GM18909 (cell line): ENCODE measurements around the gene REXO1.
"Not testable (repeated sequence)": the region's sequence is repeated elsewhere in the genome, so short reads cannot be mapped to it uniquely, and the experiment has no call there.

Experiments
- ATAC-seq: cut with Tn5 transposase; IDR thresholded peaks from one replicate; pipeline ENCODE4 v1.9.1; 2021; ENCODE audit warnings: mild to moderate bottlenecking; ENCODE audit not compliant: unreplicated experiment, poor library complexity

Gene REXO1

GRCh38 chr19:1805401-1806183 lies 42.7 kb downstream of the REXO1 start:
- no peak for ATAC-seq

GRCh38 chr19:1804858-1805257 lies 43.4 kb downstream of the REXO1 start:
- ATAC-seq = no peak

GRCh38 chr19:1799695-1800342 lies 48.5 kb downstream of the REXO1 start:
- ATAC-seq = no peak

- ATAC-seq = not testable (repeated sequence)
Observed at GRCh38 chr19:1797313-1797712, 51.0 kb downstream of the REXO1 start.

- no peak for ATAC-seq
Observed at GRCh38 chr19:1796395-1797142, 51.7 kb downstream of the REXO1 start.

- no peak for ATAC-seq
Observed at GRCh38 chr19:1794424-1795172, 53.7 kb downstream of the REXO1 start.

- no peak for ATAC-seq
Observed at GRCh38 chr19:1791879-1792278, 56.4 kb downstream of the REXO1 start.

- no peak for ATAC-seq
Observed at GRCh38 chr19:1790054-1790792, 58.1 kb downstream of the REXO1 start.

GRCh38 chr19:1789261-1790041 lies 58.8 kb downstream of the REXO1 start:
- ATAC-seq = no peak

- ATAC-seq = no peak
Observed at GRCh38 chr19:1787116-1787515, 61.2 kb downstream of the REXO1 start.

- no peak for ATAC-seq
Observed at GRCh38 chr19:1786668-1787067, 61.6 kb downstream of the REXO1 start.

- ATAC-seq = no peak
Observed at GRCh38 chr19:1785310-1785709, 63.0 kb downstream of the REXO1 start.

- ATAC-seq = no peak
Observed at GRCh38 chr19:1783874-1784273, 64.4 kb downstream of the REXO1 start.

- ATAC-seq = no peak
Observed at GRCh38 chr19:1783354-1783753, 64.9 kb downstream of the REXO1 start.

- ATAC-seq = no peak
Observed at GRCh38 chr19:1782521-1782920, 65.8 kb downstream of the REXO1 start.

GRCh38 chr19:1780272-1780958 lies 67.9 kb downstream of the REXO1 start:
- no peak for ATAC-seq

GRCh38 chr19:1779574-1779973 lies 68.7 kb downstream of the REXO1 start:
- no peak for ATAC-seq

GRCh38 chr19:1777149-1777548 lies 71.1 kb downstream of the REXO1 start:
- ATAC-seq = no peak
